Ishikawa (cell line): Measurements from ENCODE around the gene VPS18.
A peak's percentile ranks its signal among the peaks of the same experiment; 100 is the strongest.

Experiments
- CEBPB ChIP-seq: IDR thresholded peaks from 2 replicates; pipeline ENCODE4 v1.6.1; 2012
- FOXM1 ChIP-seq: IDR thresholded peaks from 2 replicates; pipeline ENCODE4 v1.6.1; 2012; ENCODE audit warnings: low read depth, borderline replicate concordance
- ZBTB7A ChIP-seq: IDR thresholded peaks from 2 replicates; pipeline ENCODE4 v1.6.1; 2012; ENCODE audit warnings: low read depth

- TF ChIP-seq FOXM1 (no peak), CEBPB (no peak), ZBTB7A (0 out of 2 replicates have a peak, but pooled peaks have one; percentile 1)
These were observed 58.2 kb downstream of the VPS18 start for GRCh38 chr15:40952301-40952900.
